H1 (cell line): ENCODE measurements around the gene COPG1. TPM values are rescaled to one million over a fixed set of nuclear protein-coding genes. Genes with fewer than 3 reads are reported as not detected.

Experiments
- CEBPB ChIP-seq: IDR thresholded peaks from 2 replicates; pipeline ENCODE4 v1.6.1; 2012; ENCODE audit warnings: low read depth, low read length
- CREB1 ChIP-seq: IDR thresholded peaks from 2 replicates; pipeline ENCODE4 v1.6.1; 2012; ENCODE audit warnings: inconsistent platforms
- EP300 ChIP-seq, 2 experiments: IDR thresholded peaks; 1 replicate in 1 of 2; 2 replicates in 1 of 2; pipeline ENCODE4 v1.6.1; 2011 to 2012; ENCODE audit warnings: low read depth in 2 of 2, low read length in 2 of 2, mild to moderate bottlenecking in 2 of 2, borderline replicate concordance in 1 of 2, inconsistent platforms in 1 of 2, moderate library complexity in 1 of 2
- KDM5A ChIP-seq: fragments of 200-600 bp; IDR thresholded peaks from 2 replicates; pipeline ENCODE4 v1.7.1; 2012; ENCODE audit warnings: mild to moderate bottlenecking, low read length, inconsistent platforms, mixed read lengths
- MAFK ChIP-seq: IDR thresholded peaks from 2 replicates; pipeline ENCODE4 v1.6.1; 2012; ENCODE audit warnings: low read depth, mild to moderate bottlenecking, improper control_type of control experiment, low read length
- POU5F1 ChIP-seq: IDR thresholded peaks from 2 replicates; pipeline ENCODE4 v1.6.1; 2011; ENCODE audit warnings: low read depth, mild to moderate bottlenecking, low read length, moderate library complexity
- SIN3A ChIP-seq, 2 experiments: IDR thresholded peaks in 1 of 2; conservative IDR thresholded peaks in 1 of 2; 2 replicates each; pipeline ENCODE4 v1.6.1; 2011 to 2012; ENCODE audit warnings: low read length in 2 of 2, improper control_type of control experiment in 1 of 2, low read depth in 1 of 2, mild to moderate bottlenecking in 1 of 2
- SP1 ChIP-seq: IDR thresholded peaks from 2 replicates; pipeline ENCODE4 v1.6.1; 2011; ENCODE audit warnings: low read depth, low read length
- SP4 ChIP-seq: IDR thresholded peaks from 2 replicates; pipeline ENCODE4 v1.6.1; 2012; ENCODE audit warnings: low read length, inconsistent platforms
- YY1 ChIP-seq: IDR thresholded peaks from 2 replicates; pipeline ENCODE4 v1.6.1; 2011; ENCODE audit warnings: low read depth, mild to moderate bottlenecking, low read length
- ZNF274 ChIP-seq: IDR thresholded peaks from 2 replicates; pipeline ENCODE4 v1.7.0; 2012; ENCODE audit warnings: low read length, borderline replicate concordance; ENCODE audit errors: extremely low read depth
- polyA plus RNA-seq, 7 experiments: library from polyadenylated mRNA; depleted of rRNA in 3 of 7; stranded (reverse) in 5 of 7; unstranded in 2 of 7; fragments of >200 nt in 5 of 7; fragments of 200-250 nt in 2 of 7; gene quantifications; 1 replicate in 5 of 7; 2 replicates in 1 of 7; 4 replicates in 1 of 7; pipeline versions ENCODE4 v1.2.1 to v1.2.3, GENCODE V29; 2011 to 2013; ENCODE audit warnings: missing spikeins in 2 of 7, mixed read lengths in 2 of 7
- total RNA-seq: library from RNA; stranded (reverse); fragmentation: NEBNext Ultra II Directional; extraction: Animal tissue kit (Norgen Biotek cat#: 25700); gene quantifications from 2 replicates; pipeline ENCODE4 v1.2.1, GENCODE V29; 2021

Gene COPG1
- total and polyA plus RNA-seq, 2 of the 8 experiments (the other 6 are each of a cell fraction or from before 2014, with no cell fraction given): 52.7 to 106 TPM

- no peak for TF ChIP-seq SP4
- no peak for TF ChIP-seq SIN3A (conservative IDR thresholded peaks at IDR 0.05 in 1 of 2, IDR thresholded peaks at IDR 0.05 in 1 of 2; ENCODE audit: low read depth in 1 of 2, low read length in 2 of 2)
- no peak for TF ChIP-seq CREB1
- no peak for TF ChIP-seq SP1
- TF ChIP-seq MAFK: no peak
- no peak for TF ChIP-seq POU5F1
- TF ChIP-seq YY1: no peak
- no peak for TF ChIP-seq KDM5A
- no peak for TF ChIP-seq ZNF274
- no peak for TF ChIP-seq EP300 (IDR thresholded peaks at IDR 0.05; ENCODE audit: borderline replicate concordance in 1 of 2, low read depth in 2 of 2, low read length in 2 of 2)
- no peak for TF ChIP-seq CEBPB
- TF ChIP-seq, all 59 proteins: peak for 0
Measured at GRCh38 chr3:129234441-129234840, 15.0 kb upstream of the COPG1 start (continued).
